CD4-positive, alpha-beta T cell treated with Interleukin-17A for 4 hours (primary cell): ENCODE data around the gene HCN4.

ENCODE experiments used
- DNase-seq: peaks from one replicate; pipeline ENCODE4 v3.0.0-alpha.2; 2020; ENCODE audit warnings: mixed read lengths

HCN4 gene

DNA sequence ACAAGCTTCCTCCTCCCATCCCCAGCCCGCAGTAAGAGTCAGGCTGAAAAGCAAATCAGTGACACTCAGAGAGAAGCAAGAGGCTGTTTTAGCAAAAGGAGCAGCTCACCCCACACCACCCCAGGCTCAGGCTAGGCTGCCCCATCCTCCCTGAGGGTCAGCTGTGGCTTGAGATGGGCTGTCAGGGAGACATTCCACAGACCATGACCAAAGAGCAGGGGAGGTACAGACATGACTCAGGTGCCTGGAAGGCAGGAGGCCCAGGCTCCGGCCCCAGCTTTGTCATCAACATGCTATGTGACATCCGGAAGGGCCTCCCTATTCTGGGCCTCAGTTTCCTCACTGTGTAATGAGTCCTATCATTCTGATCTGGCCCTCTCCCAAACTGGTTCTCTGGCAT, 24.7 kb downstream of the HCN4 start:
- DNase-seq = no peak

DNA sequence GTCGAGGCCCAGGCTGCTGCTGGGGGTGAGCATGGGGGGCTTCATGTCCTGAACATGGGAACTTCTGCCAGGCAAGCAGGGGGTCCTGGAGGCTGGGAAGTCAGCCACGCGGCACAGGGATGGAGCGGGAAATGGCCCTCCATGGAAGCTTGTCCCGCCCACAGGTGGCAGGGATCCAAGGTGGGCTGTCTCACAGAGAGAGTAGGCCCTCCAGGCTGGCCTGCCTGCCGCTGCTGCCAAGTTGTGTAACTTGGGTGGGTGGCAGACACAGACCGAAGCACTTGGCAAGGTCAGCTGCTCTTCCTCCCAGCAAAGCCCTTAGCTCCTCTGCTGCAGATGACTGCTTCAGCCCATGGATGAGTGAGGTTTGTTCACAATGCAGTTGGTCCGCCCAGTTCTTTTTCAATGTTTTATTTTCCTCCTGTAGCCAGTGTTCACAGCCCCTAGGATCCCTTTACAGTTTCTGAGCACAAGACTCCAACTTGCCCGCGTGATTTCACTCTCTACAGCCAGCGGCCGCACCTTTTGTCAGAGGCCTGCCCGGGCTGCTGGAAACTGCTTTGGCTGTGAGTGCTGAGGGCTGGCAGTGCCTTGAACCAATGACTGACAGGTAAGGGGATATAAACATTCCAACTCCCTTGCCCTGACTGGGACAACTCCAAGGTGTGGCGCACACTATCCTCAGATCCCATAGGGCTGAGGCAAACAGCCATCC, 26.7 kb downstream of the HCN4 start:
- no peak for DNase-seq

DNA sequence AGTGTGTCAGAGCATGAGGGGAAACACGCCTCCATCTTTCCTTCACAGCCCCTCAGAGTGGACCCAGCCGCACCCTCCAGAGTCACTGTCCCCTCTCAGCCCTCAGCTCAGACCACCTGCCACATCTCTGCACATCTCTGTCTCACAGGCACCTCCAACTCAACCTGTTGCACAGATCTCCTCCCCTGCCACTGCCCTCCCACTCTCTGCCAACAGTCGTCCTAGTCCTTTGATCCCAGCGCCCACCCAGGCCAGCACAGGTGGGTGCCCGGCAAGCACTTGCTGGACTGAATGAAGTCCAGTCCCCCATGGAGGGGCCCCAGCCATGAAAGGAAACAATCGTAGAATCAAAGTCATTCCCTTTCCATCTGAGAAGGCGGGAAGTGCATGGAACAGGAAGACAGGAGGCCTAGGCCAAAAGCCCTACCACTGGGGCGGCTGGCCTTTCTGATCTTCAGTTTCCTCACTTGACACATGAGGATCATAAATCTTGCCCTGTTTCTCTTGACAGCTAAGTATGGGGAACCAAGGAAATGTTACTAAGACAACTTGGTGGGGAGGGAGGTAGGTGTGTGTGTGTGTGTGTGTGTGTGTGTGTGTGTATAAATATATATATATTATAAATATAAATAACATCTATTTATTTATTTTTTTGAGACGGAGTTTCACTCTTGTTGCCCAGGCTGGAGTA, 28.1 kb downstream of the HCN4 start:
- DNase-seq = no peak

DNA sequence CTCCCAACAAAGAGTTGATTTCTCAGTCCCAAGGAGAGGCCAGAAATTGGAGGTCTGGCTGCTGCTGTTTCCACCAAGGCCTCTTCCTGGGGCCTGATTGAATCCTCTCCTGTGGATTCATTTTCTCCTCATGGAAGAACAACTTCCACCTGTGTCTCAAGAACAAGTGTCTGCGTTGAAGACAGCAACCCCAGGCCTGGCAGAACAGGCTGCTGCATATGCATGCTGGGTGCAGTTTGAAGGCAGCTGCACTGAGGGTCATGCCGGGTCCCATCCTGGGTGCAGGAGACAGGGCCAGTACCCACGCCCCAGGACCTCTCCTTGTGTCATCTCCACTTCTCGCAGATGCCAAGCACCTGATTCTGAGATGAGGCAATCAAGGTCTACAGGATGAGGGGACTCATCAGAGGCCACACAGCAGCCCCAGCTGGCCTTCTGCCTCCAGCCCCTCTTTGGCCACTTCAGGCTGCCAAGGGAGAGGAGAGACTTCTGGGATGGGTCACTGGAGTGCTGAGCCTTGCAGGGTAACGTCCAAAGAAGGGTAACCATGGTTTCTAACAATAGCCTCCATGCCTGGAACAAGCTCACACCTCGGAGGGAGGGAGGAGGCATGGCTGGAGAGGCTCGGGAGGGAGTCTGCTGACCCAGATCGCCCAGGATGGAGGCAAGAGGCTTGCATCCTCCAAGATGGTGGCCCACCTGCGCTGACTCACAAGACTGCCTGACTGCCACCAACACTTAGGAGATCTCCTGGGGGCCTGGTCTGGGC, 30.0 kb downstream of the HCN4 start:
- DNase-seq = no peak

DNA sequence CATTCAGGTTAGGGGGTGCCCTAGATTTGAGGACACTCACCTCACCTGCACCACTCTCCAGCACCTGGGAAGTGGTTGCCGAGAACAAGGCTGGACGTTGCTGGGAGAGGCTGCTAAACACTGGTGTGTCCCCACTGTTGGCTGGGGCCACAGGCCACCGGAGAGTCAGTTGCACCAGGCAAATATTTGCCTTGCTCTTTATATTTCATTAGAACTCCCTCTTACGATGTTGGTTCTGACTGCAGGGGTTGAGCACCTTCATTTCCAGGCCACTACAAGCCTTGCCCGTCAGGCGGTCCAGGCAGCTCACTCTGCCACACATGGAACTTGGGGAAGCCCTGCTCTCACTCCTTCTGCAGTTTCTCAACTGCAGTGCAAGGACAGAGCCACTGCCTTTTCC, 30.7 kb downstream of the HCN4 start:
- DNase-seq = no peak

DNA sequence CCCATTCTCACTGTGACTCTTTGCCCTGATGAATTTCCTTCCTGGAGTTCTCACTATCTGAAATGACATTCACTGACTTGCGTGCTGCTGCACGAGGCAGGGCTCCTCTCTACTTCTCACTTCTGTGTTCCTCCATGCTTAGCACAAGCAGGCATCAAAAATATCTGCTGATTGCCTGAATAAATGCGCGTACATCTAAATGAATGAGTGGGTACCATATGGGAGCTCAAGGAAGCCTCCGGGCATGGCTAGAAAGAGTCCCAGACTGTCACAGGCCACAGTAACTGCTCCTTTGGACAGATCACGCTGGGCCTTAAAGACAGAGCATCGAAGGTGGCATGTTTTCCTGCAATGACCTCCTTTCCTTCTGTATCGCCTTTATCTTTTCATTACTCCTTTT, 31.6 kb downstream of the HCN4 start:
- DNase-seq = no peak

DNA sequence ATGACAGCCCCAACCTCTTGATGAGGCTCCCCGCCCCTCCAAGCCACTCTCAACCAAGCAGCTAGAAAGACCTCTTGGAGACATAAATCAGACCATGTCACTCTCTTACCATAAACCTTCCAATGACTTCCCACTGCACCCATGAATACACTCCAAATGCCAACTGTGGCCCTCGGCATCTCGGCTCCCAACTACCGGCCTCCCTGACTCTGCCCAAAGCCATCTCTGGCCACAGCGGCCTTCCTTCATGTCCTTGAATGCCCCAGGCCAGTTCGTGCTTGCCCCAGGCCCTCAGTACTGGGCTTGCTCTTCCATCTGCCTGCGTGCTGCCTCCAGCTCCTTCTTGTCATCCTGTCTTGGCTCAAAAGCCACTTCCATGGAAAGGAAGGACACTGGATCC, 32.0 kb downstream of the HCN4 start:
- DNase-seq = no peak

DNA sequence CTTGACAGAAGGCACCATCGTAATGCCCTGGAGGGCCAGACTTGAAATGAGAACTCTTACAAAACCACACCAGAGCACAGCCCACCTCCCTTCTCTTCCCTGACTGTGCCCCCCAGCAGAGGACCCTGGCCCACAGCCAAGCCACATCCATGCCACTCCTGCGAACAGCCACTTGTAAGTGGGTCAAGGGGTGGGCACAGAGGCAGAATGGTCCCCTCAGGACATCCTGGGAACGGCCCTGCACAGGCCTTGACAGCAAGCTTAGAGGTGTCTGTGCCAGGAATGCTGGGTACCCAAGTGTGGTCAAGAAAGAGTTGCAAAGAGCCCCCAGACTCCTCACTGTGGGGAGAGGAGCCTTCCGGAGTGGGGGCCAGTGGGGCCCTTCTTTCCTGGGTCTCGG, 33.3 kb downstream of the HCN4 start:
- no peak for DNase-seq

DNA sequence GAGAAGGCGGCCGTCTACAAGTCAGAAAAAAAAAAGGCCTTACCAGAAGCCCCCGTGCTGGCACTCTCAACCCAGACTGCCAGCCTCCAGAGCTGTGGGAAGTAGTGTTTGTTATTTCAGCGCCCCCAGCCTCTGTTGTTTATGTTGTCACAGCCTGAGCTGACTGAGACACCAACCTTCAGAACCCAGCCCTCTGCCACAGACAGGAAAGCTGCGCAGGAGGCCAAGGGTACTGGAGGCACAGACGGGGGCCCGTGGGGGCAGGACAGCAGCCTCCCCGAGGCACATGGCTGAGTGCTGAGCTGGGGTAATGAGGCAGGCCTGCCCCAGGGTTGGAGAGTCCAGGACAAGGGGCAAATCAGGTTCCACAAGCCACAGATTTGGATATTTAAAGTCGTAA, 33.7 kb downstream of the HCN4 start:
- no peak for DNase-seq

DNA sequence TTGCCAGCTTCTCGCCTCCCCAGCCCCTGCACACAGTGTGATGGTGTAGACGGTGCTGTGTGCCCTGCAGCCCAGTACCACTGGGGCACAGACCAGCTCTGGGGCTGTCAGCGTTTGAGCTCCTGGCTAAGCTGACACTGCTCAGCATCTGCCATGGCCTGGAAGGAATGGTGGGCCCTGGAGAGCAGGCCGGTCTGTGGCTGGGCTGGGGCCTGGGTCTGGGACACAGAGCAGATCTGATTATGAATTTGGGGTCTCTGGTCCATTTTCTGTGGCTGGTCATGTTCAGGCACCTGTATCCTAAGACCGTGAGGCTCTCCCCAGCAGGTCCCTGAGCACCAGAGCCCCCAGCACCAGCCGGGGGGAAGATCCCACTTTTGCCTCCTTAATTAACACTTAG, 34.7 kb downstream of the HCN4 start:
- no peak for DNase-seq

DNA sequence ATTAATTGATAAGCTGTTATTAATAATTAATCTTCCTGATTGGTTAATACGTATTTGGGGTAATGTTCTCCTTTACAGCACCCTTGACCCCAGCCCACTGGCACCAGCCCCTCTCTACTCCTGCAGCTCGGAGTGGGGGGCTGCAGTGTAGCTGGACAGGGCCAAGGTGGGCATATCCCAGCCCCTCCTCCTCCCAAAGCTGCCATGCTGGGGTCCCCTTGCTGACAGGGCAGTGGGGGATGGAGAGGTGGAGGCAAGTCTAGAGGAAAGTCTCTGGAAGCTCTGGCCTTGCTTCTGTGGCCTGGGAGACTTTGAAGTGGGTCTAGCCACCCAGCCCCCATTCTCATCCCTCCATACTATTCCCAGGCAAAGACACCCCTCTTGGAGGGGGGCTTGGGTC, 35.8 kb downstream of the HCN4 start:
- DNase-seq = no peak

DNA sequence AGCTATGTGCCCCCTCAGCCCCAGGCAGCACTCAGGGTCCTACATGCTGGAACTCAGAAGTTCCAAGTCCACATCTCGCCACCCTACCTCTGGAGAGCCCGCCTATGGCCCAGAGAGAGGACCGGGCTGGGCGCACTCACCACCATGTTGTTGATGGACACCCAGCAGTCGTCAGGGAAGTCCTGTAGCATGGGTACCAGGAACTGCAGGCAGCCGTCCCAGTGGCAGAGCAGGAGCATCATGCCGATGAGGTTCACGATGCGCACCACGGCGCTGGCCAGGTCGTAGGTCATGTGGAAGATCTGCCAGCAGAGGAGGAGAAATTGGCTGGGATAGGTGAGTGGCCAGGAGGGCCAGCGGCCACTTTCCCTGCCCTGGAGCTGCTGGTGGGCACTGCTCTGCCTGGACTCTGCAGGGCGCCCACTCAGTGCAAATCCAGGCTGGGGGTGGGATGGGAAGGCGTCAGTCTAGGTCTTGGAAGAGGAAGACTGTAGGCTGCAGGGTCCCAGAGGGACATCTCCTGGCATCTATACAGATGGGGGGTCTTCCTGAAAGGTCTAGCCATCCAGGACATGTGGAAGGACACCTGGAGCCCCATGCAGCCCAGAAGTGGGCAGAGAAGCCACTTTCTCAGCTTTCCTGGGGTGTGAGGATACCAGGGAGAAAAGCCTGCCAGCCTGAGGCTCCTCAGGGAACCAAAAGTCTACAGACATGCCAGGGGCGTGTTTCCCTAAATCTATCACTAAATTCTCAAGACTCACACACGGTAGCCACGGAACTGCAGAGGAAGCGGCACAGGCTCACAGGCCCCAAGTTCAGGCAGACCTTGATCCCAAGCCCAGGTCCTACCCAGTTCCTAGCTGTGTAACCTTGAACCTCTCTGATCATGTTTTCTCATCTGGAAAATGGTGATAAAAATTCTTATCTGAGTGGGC, 36.5 kb downstream of the HCN4 start:
- no peak for DNase-seq

DNA sequence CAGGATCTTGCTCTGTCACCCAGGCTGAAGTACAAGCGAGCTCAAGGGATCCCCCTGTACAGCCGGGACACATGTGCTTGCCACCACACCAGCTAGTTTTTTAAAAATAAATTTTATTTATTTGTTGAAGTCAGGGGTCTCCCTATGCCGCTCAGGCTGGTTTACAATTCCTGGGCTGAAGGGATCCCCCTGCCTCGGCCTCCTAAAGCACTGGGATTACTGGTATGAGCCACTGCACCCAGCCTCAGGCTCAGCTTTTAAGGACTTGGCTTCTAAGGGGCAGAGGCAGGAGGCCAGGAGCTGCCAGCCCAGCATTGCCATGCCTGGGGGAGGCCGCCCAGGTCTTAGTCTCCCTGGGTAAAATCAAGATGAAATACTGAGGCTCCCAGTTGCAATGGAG, 37.3 kb downstream of the HCN4 start:
- no peak for DNase-seq

DNA sequence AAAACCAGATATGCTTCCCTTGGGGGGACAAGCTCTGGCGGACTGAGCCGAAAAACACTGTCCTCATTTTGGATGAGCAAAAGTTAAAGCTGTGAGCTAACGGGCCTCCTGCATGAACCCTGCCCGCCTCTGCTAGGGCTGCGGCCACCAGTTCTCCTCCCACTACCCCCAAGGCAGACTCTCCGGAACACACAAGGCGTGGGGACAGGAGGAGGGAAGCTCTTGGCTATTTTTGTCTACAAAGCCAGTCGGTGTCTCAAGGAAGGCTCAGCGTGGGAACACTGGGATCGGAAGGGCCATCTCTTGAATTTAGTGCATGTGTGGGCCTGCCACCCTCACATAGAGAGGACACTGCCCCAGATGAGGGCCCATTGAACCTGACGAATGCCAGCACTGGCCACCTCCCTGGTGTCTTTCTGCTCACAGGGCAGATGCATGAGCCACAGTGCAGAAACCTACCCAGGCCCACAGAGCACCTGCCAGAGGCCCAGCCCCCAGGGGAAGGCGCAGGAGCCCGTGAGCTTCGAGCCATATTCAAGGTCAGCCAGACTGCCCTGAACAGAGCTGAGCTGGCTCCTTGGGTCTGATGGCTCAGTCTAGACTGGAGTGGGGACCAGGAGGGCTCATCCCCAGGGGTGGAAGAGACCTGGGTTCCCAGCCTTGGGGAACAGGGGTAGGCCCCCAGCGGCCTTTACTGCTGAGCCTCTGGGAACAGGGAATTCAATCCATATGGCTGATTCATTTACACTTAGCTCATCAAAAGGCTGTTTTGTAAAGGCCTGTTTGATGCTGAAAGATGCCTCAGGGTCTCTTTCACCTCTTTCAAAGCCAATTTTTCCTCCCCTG, 38.3 kb downstream of the HCN4 start:
- no peak for DNase-seq

DNA sequence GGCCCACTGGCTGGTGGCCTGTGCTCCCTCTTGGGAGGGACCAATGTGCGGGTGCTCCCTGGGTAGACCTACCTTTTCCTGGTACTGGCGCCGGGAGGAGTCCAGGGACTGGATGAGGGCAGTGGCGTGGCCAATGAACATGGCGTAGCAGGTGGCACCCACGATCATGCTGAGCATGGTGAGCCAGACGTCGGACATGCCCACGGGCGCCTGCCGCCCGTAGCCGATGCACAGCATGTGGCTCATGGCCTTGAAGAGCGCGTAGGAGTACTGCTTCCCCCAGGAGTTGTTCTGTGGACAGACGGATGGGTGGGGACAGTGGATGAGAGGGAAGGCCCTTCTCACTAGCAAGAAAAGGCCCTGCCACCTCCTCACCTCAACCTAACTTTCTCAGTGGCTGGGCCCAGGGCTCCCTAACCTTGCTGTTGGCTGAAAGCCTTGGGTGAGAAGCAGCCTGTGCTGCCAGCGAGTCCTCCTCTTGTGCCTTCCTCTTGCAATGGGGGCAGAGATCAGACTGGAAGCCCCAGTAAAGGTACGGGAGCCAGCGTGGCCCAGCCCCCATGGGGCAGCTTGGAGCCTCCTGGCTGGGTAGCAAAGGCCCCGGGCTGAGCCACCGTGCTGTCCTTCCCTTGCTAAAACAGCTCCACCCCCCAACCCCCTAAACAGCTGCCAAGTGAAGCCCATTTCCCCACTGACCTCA, 39.1 kb downstream of the HCN4 start:
- no peak for DNase-seq

DNA sequence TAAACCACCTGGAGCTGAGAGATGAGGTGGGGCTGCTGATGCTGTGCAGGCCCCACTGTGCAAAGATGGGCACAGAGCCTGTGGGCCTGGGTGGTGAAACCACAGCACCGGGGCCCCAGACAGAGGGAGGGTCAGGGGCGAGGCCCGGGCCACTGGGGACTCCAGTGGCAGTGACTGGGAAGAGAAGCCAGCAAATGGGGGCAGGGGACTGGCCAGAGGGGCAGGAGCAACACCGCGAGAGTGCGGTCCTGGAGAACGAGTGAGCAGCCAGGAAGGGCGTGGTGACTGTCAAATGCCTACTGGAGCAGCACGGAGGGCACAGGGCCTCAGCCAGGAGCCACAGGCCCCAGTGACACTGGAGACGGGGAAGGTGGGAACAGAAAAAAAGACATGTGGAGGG, 39.8 kb downstream of the HCN4 start:
- no peak for DNase-seq

DNA sequence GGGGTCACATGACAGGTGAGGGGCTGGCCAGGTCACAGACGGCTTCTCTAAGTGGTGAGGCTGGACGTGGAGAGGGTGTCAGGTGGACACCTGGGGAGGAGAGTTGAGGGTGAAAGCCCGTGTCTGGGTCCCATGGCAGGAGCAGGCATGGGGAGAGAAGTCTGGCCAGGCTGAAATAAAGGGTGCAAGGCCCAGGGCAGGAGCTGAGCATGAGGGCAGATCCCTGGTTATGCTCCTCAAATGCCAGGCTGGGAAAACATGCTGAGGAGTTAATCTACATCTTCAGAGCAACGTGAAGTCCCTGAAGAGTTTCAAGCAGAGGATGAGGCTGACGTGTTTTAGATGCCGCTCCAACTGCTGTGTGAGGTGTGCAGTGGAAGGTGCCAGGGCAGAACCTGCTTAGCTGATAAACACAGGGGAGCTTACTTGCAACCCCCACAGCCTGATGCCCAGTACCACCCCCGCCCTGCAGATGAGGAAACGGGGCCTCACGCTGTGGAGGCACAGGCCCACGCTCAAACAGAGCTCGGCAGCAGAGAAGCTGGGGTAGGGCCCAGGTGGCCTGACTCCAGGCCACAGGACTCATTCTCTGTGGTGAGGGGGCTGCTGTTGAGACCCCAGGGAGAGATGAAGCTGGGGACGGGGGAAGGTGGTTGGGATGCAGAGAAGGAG, 40.5 kb downstream of the HCN4 start:
- no peak for DNase-seq

DNA sequence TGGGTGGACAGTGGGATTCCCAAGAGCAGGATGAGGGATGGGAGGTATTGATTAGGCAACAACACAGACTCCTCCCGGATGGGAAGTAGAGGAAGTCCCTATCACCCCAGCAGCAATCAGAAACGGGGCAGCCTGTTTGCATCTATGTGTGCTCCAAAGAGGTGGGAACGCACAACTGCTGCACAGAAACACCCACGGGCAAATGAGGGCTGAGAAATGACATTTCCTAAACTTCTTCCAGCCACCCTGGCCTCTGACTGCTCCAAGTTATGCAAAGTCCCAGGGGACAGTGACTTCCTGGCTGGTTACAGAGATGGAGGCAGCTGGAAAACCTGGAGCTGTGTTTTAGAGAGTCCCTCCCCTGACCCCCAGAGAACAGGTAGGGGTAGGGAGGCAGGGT, 42.6 kb downstream of the HCN4 start:
- DNase-seq = no peak

DNA sequence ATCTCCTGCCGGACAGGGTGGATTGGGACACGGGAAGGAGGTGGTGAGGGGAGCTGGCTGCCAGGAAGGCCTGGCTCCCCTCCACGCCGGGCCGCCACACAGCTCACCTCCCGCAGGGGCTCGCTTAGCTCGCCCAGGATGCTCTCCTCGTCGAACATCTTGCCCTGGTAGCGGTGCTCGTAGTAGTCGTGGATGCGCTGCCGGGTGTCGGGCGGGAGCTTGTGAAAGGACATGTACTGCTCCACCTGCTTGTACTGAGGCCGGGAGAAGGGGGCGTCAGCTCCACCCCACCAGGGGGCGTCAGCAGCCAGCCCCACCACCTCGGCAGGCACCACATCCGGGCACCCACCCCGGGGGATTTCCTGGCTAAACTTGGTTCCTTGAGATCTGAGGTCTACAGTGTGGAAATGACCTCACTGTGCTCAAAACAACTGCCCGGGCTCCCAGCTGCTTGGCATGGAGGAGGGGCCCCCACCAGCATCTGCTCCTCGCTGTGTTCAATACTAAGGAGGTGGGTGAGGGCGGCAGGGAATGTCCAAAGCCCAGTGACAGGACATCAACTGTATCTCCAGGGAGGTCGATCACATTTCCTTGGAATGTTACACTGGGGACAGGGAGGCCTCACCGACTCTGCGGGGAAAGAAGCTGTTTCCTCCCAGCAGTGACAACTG, 43.4 kb downstream of the HCN4 start:
- DNase-seq = no peak

DNA sequence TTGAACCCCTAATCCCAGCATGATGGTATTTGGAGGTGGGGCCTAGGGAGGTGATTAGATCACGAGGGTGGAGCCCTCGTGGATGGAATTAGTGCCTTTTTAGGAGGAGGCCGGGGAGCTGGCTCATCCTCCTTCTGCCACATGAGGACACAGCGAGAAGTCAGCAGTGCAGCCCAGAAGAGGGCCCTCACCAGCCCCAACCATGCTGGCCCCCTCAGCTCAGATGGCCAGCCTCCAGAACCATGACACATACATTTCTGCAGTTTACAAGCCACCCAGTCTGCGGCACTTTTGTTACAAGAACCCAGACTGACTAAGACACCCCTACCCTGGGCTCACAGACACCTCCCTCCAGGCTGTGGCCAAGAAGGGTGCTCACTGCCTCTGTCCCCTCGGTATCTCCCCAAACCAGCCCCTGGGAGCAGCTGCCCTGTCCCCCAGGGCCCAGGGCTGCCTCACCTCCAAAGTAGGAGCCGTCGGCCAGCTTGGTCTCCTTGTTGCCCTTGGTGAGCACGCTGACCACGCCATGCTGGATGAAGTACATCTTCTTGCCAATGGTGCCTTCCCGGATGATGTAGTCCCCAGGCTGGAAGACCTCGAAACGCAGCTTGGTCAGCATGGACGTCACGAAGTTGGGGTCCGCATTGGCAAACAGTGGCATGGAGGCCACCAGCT, 44.1 kb downstream of the HCN4 start:
- no peak for DNase-seq
